HG03378 (cell line): Measurements from ENCODE around the gene CD1C.
"Not testable (repeated sequence)": the region's sequence is repeated elsewhere in the genome, so short reads cannot be mapped to it uniquely, and the experiment has no call there.

Experiments used
- ATAC-seq: cut with Tn5 transposase; IDR thresholded peaks from one replicate; pipeline ENCODE4 v1.9.1; 2021; ENCODE audit warnings: mild to moderate bottlenecking, moderate library complexity; ENCODE audit not compliant: unreplicated experiment

The CD1C gene

GRCh38 chr1:158289811-158290210, at the start of gene CD1C:
Gene CD1C (plus strand): TSS chr1:158289923. CDS start chr1:158290065, 142 bp downstream.
- ATAC-seq: no peak

DNA sequence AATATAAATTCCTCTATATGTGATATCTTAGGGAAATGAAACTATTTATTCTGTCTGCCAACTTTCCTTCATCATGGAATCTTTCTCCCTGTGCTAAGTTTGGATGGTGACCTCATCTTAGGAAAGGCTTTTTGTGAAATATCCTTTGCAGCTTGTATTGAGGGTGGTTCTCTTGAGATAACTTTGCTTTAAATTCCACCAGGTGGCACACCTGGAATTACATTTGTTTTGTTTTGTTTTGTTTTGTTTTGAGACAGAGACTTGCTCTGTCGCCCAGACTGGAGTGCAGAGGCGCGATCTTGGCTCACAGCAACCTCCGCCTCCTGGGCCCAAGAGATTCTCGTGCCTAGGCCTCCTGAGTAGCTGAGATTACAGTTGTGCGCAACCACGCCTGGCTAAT, 43.1 kb upstream of the CD1C start:
- ATAC-seq: no peak

GRCh38 chr1:158248118-158248517, 41.6 kb upstream of the CD1C start:
- peak; percentile 83 for ATAC-seq

DNA sequence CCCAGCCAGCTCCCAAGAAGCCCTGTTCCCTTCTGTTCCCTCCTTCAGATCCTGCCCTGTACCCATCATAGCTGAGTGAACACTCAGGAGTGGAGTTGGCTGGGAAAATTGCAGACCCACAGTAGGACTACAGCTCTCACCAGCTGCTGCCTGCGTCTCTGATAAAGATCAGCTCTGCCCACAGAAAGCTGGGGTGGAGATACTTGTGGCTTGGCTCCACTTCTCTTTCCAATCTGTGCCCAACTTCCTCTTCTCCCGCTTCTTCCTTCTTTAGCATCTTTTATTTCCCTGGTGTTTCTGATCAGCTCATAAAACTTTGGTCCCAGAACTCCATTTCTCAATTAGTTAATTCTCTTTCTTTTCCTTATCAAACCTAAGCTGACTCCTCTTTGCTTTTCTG, 41.0 kb upstream of the CD1C start:
- no peak for ATAC-seq

DNA sequence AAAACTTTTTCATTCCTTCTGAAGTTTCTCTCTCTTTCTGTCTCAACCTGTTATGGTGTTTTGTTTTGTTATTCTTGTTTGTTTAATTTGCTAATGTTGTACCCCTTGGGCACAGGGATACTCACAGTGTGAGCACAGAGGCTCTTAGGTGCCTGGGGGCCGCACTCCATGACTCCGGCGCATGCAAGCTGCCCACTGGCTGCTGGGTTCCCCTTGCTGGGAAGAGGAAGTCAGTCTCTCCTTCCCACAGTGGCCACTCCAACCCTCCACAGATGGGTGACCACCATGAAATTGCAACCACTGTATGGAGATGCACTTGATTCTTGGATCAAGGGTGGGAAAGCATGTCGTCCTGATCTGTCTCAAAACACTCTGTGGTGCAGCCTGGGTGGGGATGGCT, 40.1 kb upstream of the CD1C start:
- ATAC-seq: no peak

- no peak for ATAC-seq
These were observed 38.6 kb upstream of the CD1C start for GRCh38 chr1:158251163-158251562.

- no peak for ATAC-seq
These were observed 34.1 kb upstream of the CD1C start for GRCh38 chr1:158255656-158256055.

DNA sequence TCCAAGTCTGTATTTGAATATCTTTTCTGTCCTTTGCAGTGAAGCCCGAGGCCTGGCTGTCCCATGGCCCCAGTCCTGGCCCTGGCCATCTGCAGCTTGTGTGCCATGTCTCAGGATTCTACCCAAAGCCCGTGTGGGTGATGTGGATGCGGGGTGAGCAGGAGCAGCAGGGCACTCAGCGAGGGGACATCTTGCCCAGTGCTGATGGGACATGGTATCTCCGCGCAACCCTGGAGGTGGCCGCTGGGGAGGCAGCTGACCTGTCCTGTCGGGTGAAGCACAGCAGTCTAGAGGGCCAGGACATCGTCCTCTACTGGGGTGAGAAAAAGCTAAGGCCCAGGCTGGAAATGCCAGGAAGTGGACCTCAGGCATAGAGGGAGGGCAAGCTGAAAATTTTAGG, 33.0 kb upstream of the CD1C start:
- ATAC-seq: not testable (repeated sequence)

- no peak for ATAC-seq
These were observed 31.8 kb upstream of the CD1C start for GRCh38 chr1:158257888-158258287.

GRCh38 chr1:158259117-158259516, 30.6 kb upstream of the CD1C start:
- ATAC-seq: no peak

- no peak for ATAC-seq
These were observed 17.0 kb upstream of the CD1C start for GRCh38 chr1:158272681-158273080.

DNA sequence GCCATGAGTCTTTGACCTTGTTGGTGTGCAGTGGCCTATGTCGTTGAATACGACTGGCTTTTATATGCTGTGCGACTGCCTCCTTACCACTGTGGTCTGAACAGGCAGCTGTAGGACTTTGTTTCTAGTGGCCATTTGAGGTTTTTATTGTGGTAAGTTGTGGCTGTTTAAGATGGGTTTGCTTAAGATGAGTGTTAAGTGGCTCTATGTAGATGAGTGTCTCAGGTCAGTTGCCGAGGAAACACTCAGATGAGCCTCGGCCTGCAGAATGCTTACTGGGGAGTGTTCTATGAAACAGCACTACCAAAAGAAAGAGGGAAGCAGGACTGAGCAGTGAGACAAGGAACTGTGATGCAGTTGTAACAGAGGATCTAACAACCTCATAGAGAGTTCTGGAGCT, 14.9 kb upstream of the CD1C start:
- ATAC-seq: peak; percentile 53

DNA sequence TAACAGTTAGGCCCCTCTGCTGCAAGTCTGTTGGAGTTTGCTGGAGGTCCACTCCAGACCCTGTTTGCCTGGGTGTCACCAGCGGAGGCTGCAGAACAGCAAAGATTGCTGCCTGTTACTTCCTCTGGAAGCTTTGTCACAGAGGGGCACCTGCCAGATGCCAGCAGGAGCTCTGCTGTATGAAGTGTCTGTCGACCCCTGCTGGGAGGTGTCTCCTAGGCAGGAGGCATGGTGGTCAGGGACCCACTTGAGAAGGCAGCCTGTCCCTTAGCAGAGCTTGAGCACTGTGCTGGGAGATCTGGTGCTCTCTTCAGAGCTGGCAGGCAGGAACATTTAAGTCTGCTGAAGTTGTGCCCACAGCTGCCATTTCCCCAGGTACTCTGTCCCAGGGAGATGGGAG, 7.3 kb upstream of the CD1C start:
- ATAC-seq: not testable (repeated sequence)

- ATAC-seq: peak; percentile 71
These were observed 5.8 kb upstream of the CD1C start for GRCh38 chr1:158283965-158284364.

DNA sequence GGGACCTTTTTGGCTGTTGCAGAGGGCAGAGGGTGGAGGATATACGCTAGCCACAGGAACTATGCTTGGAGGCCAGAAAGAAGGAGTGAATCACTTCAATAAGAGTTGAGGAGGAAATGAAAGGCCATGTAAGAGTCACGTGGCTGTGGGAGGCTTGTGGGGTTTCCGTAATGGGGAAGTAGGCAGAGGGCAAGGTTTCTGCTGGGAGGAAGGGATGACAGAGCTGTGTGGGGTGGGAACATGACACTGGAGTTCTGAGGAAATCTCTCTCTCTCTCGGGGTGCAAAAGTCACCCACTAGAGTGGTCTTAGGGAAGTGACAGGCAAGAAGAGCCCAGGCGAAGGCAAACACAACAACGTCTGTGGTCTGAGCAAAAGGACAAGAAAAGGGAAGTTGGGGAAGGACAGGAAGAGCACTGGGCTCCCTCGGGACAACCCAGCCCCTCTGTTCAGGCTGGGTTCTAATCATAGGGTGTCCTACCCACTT, 3.9 kb upstream of the CD1C start:
- peak; percentile 76 for ATAC-seq

- no peak for ATAC-seq
These were observed 3.2 kb upstream of the CD1C start for GRCh38 chr1:158286487-158286886.

GRCh38 chr1:158286941-158287346, 2.8 kb upstream of the CD1C start:
- ATAC-seq: no peak

- ATAC-seq: no peak
These were observed 660 bp downstream of the CD1C start for GRCh38 chr1:158290321-158290844.

DNA sequence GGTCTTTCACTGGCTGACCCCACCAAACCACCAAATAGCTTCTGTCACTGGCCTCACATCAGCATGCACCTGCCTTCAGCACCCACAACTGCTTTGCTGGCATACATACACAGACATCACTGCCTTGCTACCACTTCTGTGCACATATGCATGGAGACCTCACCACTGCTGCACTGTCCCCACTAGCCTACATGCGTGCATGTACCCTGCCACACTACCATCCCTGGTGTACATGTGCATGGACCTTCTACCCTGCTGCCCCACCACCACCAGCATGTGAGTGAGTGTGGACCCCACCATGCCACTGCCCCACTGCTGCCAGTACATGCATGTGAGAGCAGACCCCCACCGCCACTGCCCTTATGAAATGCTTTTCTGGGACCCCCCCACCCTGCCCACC, 6.1 kb downstream of the CD1C start:
- no peak for ATAC-seq

DNA sequence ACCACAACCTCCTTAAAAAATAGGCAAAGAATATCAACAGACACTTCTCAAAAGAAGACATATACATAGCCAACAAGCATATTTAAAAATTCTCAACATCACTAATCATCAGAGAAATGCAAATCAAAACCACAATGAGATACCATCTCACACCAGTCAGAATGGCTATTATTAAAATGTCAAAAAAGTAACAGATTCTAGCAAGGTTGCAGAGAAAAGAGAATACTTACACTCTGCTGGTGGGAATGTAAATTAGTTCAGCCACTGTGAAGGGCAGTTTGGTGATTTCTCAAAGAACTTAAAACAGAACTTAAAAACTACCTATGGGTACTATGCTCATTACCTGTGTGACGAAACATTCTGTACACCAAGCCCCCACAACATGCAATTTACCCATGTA, 20.9 kb downstream of the CD1C start:
- no peak for ATAC-seq

- ATAC-seq: no peak
These were observed 21.3 kb downstream of the CD1C start for GRCh38 chr1:158311066-158311465.

- no peak for ATAC-seq
These were observed 34.1 kb downstream of the CD1C start for GRCh38 chr1:158323866-158324265.

DNA sequence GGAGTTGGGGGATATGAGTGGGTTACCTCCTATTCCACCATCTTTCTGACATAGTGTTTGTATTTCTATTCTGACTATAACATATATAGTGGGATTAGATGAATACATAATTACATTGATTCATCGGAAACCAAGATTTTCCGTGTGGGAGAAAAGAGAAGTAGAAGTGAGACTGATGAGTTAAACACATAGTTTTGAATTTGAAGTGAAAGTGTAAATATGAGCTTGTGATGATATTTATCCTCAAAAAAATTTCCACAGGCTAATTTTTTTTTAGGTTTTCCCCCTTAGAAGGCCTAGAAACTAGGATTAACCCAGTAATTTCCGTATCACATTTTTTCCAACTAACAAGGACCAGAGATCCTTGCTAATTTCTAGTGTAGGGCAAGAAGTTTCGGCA, 34.7 kb downstream of the CD1C start:
- ATAC-seq: no peak
